Transverse colon (tissue), 4 donors: ENCODE data around the gene RPS3. TPM values are rescaled to one million over a fixed set of nuclear protein-coding genes. Genes with fewer than 3 reads are reported as not detected.

Source experiments
- DNase-seq: peaks from one replicate; pipeline ENCODE4 v3.0.0-alpha.2; 2019
- H3K27ac ChIP-seq, 4 donors: fragments of 200-600 bp; sonication (generic); 2 replicates each; pipeline ENCODE4 v1.5.1; 2016 to 2018; ENCODE audit warnings: inconsistent platforms in 4 of 4
- H3K27me3 ChIP-seq: fragments of 200-600 bp; sonication (generic); 2 replicates; pipeline ENCODE4 v1.5.1; 2017; ENCODE audit warnings: inconsistent platforms
- H3K36me3 ChIP-seq, 4 donors: fragments of 200-600 bp; sonication (generic); 2 replicates each; pipeline ENCODE4 v1.5.1; 2017 to 2019; ENCODE audit warnings: inconsistent platforms in 4 of 4
- H3K4me1 ChIP-seq, 4 donors: fragments of 200-600 bp; sonication (generic); 2 replicates each; pipeline ENCODE4 v1.5.1; 2017 to 2020; ENCODE audit warnings: inconsistent platforms in 4 of 4
- H3K4me3 ChIP-seq, 4 donors: fragments of 200-600 bp; sonication (generic); 1 replicate in 1 of 4; 2 replicates in 3 of 4; pipeline versions ENCODE4 v1.5.1 to v1.6.1; 2017 to 2019; ENCODE audit warnings: inconsistent platforms in 4 of 4
- H3K9me3 ChIP-seq, 2 donors: fragments of 200-600 bp; sonication (generic); 2 replicates each; pipeline ENCODE4 v1.5.1; 2017 to 2019; ENCODE audit warnings: inconsistent platforms in 2 of 2
- POLR2AphosphoS5 ChIP-seq, 3 donors: sonication (generic); formaldehyde crosslinking; IDR thresholded peaks; one replicate each; pipeline ENCODE4 v1.6.1; 2016; ENCODE audit warnings: antibody characterized with exemption in 3 of 3
- WGBS, 2 donors: methylation state at CpG; one replicate each; pipeline ENCODE4 v1.1.5; 2018; ENCODE audit warnings: low coverage in 1 of 2; 5-methylcytosine and 5-hydroxymethylcytosine counted together
- in situ Hi-C, 4 donors: fragments of 200-750 bp; cut with MboI; loops; one replicate each; pipeline versions ENCODE4 v1.15.0 to v1.15.1; 2017; ENCODE audit warnings: low sequenced_read_pairs in 3 of 4, low pct_ligation_motif_present in 1 of 4, low pct_unique_long_range_greater_than_20kb in 1 of 4
- intact Hi-C: fragments of 100-400 bp; cut with DNase I; formaldehyde crosslinking; loops from one replicate; pipeline ENCODE4 v1.15.1; 2023; ENCODE audit warnings: low total_unique reads
- small RNA-seq, 4 donors: library from RNA; depleted of rRNA; stranded (forward); fragments of <200 nt; gene quantifications; one replicate each; pipeline ENCODE3, GENCODE V24; 2016
- total RNA-seq, 4 donors: library from RNA; depleted of rRNA; stranded (reverse); fragments of >200 nt; gene quantifications; one replicate each; pipeline ENCODE4 v1.1.0, GENCODE V29; 2016
- TF ChIP-seq, protein P1 (sequence below), 5 experiments: fragments of 200-600 bp in 3 of 5; fragments of 450-650 bp in 2 of 5; sonication (generic) in 3 of 5; IDR thresholded peaks; 1 replicate in 2 of 5; 2 replicates in 3 of 5; pipeline ENCODE4 v1.5.1; 2016 to 2017; ENCODE audit warnings: antibody characterized with exemption in 5 of 5, inconsistent platforms in 3 of 5, mild to moderate bottlenecking in 2 of 5, moderate library complexity in 1 of 5

Gene RPS3
- total RNA-seq, 4 donors from 2014 or later: 492 to 1,045 (median 813) TPM

DNA sequence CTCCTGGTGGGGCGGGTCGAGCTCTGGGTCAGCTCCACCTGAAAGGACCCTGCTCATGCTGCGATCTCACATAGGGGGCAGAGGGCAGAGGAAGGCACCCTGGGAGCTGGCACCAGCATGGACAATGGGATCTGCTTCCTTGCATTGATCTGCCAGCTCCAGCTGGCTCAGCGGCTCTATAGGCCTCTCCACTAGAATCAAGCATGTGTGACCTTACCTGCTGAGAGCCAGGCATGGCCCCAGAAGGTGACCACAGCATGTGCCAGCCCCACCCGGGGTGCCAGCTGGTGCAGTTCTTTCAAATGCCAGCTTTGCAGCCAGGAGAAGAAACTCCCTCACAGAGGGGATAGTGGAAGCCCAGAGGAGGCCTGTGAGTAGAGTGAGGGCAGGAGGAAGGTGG, 55.7 kb downstream of the RPS3 start:
- in situ Hi-C loops: no loop called here
- DNase-seq: no peak

More for the DNA sequence above, 55.7 kb downstream of the RPS3 start:
- no peak overlapping the region for H3K27ac ChIP-seq
- H3K4me3 ChIP-seq: no peak overlapping the region
- H3K27me3 ChIP-seq: no peaks in the 10 kb centered on the region
- no peak for TF ChIP-seq POLR2AphosphoS5 (IDR thresholded peaks at IDR 0.05)
- TF ChIP-seq, protein P1, sequence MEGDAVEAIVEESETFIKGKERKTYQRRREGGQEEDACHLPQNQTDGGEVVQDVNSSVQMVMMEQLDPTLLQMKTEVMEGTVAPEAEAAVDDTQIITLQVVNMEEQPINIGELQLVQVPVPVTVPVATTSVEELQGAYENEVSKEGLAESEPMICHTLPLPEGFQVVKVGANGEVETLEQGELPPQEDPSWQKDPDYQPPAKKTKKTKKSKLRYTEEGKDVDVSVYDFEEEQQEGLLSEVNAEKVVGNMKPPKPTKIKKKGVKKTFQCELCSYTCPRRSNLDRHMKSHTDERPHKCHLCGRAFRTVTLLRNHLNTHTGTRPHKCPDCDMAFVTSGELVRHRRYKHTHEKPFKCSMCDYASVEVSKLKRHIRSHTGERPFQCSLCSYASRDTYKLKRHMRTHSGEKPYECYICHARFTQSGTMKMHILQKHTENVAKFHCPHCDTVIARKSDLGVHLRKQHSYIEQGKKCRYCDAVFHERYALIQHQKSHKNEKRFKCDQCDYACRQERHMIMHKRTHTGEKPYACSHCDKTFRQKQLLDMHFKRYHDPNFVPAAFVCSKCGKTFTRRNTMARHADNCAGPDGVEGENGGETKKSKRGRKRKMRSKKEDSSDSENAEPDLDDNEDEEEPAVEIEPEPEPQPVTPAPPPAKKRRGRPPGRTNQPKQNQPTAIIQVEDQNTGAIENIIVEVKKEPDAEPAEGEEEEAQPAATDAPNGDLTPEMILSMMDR (IDR thresholded peaks at IDR 0.05): no peak
- no peaks in the 10 kb centered on the region for H3K36me3 ChIP-seq
- no peaks in the 10 kb centered on the region for H3K9me3 ChIP-seq
- intact Hi-C loops: no loop called here
- 79 to 81% methylated on average over 2 to 5 of the region's 5 CpGs for WGBS, 2 donors
- no peaks in the 10 kb centered on the region for H3K4me1 ChIP-seq

Small RNAs within 50 kb of the gene (small RNA-seq; reads per million reads assigned to genes)
- gene SNORD15A: 0 reads per million in 4 donors
- 73.0 to 245 (median 133) reads per million in 4 donors for gene SNORD15B

Other genes with a start within 250 kb of the RPS3 start
- gene SLCO2B1, start 248.4 kb upstream of the RPS3 start, total RNA-seq: 100 to 1,000 TPM in 3 of 4 donors, 10 to 100 TPM in 1; 72.9 to 165 (median 111) TPM
- gene TPBGL, start 158.7 kb upstream of the RPS3 start, total RNA-seq: 1 to 10 TPM in 1 of 4 donors, under 1 TPM in 1, not detected in 2; 0.40 to 3.7 TPM
- 10 to 100 TPM; 55.7 to 88.2 (median 78.0) TPM for gene ARRB1, start 47.9 kb upstream of the RPS3 start, total RNA-seq
- under 1 TPM in 2 of 4 donors, not detected in 2; 0.27 to 0.32 TPM for gene KLHL35, start 33.7 kb downstream of the RPS3 start, total RNA-seq
- 10 to 100 TPM in 1 of 4 donors, 1 to 10 TPM in 2, not detected in 1; 3.7 to 10.1 (median 7.1) TPM for gene GDPD5, start 126.4 kb downstream of the RPS3 start, total RNA-seq
- gene SERPINH1, start 162.7 kb downstream of the RPS3 start, total RNA-seq: 100 to 1,000 TPM in 1 of 4 donors, 10 to 100 TPM in 3; 34.8 to 169 (median 76.0) TPM